Upper lobe of right lung (tissue), 1 donor: ENCODE results near the gene TSPAN5. TPM values are rescaled to one million over a fixed set of nuclear protein-coding genes. Genes with fewer than 3 reads are reported as not detected.
A peak's percentile ranks its signal among the peaks of the same experiment; 100 is the strongest.

ENCODE experiments used
- ATAC-seq: fragments of 200-7000 bp; cut with Tn5 transposase; one replicate; pipeline ENCODE4 v1.9.1; 2020; ENCODE audit warnings: mild to moderate bottlenecking, moderate library complexity
- DNase-seq: peaks from one replicate; pipeline ENCODE4 v3.0.0-alpha.2; 2020
- H3K27ac ChIP-seq: fragments of 200-600 bp; one replicate; pipeline ENCODE4 v1.8.0; 2022
- H3K27me3 ChIP-seq: fragments of 200-600 bp; one replicate; pipeline ENCODE4 v1.8.0; 2022; ENCODE audit warnings: mild to moderate bottlenecking
- H3K36me3 ChIP-seq: fragments of 200-600 bp; one replicate; pipeline ENCODE4 v1.8.0; 2022
- H3K4me1 ChIP-seq: fragments of 200-600 bp; one replicate; pipeline ENCODE4 v1.8.0; 2022
- H3K4me3 ChIP-seq: fragments of 200-600 bp; one replicate; pipeline ENCODE4 v1.8.0; 2022; ENCODE audit warnings: mild to moderate bottlenecking
- H3K9me3 ChIP-seq: fragments of 200-600 bp; one replicate; pipeline ENCODE4 v1.8.0; 2022
- intact Hi-C: fragments of 100-400 bp; cut with DNase I; formaldehyde crosslinking; loops from one replicate; pipeline ENCODE4 v1.11.0; 2022
- total RNA-seq: library from RNA; stranded (reverse); fragmentation: NEBNext Ultra II Directional; extraction: Animal tissue kit (Norgen Biotek cat#: 25700); gene quantifications from one replicate; pipeline ENCODE4 v1.2.1, GENCODE V29; 2021
- TF ChIP-seq, protein P1 (sequence below): fragments of 200-600 bp; IDR thresholded peaks from one replicate; pipeline ENCODE4 v1.8.0; 2022; ENCODE audit warnings: antibody characterized with exemption
- donor health status: DM: no; HTN: yes; CAD: no; lungs with severe emphysema.

TSPAN5 gene
- total RNA-seq, 1 donor from 2014 or later: 6.9 TPM

DNA sequence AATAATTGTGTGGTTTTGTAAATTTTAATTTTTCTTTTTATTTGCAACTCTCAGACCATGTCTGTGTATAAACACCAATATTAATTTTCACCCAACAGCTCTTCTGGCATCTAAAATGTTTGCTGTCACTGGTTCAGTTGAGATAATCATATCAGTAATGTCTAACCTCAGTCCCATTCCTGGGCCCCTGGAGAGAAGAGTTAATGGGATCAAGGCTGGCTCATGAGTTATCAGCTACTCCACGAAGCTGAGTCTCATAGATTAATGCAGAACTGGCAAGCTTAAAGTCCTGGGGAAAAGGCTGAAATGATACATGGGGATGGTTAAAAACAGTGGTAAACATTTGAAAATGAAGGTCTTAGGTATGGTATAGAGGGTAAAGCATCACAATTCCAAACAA lies 28.4 kb upstream of the TSPAN5 start:
- TF ChIP-seq, protein P1, sequence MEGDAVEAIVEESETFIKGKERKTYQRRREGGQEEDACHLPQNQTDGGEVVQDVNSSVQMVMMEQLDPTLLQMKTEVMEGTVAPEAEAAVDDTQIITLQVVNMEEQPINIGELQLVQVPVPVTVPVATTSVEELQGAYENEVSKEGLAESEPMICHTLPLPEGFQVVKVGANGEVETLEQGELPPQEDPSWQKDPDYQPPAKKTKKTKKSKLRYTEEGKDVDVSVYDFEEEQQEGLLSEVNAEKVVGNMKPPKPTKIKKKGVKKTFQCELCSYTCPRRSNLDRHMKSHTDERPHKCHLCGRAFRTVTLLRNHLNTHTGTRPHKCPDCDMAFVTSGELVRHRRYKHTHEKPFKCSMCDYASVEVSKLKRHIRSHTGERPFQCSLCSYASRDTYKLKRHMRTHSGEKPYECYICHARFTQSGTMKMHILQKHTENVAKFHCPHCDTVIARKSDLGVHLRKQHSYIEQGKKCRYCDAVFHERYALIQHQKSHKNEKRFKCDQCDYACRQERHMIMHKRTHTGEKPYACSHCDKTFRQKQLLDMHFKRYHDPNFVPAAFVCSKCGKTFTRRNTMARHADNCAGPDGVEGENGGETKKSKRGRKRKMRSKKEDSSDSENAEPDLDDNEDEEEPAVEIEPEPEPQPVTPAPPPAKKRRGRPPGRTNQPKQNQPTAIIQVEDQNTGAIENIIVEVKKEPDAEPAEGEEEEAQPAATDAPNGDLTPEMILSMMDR: no peak
- H3K27ac ChIP-seq: no peak overlapping the region
- H3K27me3 ChIP-seq: no peaks in the 10 kb centered on the region
- intact Hi-C loops: no loop called here
- H3K36me3 ChIP-seq: no peaks in the 10 kb centered on the region
- H3K4me1 ChIP-seq: no peaks in the 10 kb centered on the region
- no peak overlapping the region for H3K4me3 ChIP-seq
- H3K9me3 ChIP-seq: no peaks in the 10 kb centered on the region
- DNase-seq (no peak), ATAC-seq (no peak)

DNA sequence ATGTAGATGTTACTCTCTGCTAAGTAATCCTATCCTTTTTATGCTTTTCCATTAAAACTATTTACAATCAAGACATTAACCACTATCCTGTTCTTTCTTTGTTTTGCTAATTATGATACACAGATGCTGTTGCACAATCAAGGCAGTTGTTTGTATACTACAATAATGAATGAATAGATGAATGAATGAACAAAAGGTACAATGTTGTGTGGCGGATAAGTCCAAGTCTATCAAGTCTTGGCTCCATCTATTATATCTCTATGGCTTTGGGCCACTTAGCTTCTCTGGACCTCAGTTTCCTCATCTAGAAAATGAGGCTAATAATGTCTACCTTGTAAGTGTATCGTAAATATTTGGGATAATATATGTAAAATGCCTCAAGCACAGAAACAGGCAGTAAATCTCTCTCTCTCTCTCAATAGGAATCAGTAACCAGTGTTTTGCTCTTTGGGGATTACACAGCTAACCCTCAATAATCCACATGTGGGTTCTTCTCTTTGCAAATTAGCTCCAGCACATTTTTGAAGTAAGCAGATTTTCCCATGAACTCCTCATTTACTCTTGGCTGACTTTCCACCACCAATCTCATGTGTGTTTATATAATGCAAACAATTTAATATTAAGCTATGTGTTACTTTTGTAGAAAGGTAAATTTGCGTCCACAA lies 27.8 kb upstream of the TSPAN5 start:
- no peak for ATAC-seq
- H3K4me1 ChIP-seq: no peaks in the 10 kb centered on the region
- TF ChIP-seq, protein P1: no peak
- H3K4me3 ChIP-seq: no peak overlapping the region
- intact Hi-C loops: no loop called here
- H3K9me3 ChIP-seq: no peaks in the 10 kb centered on the region
- no peak for DNase-seq
- H3K27ac ChIP-seq: no peak overlapping the region
- H3K27me3 ChIP-seq: no peaks in the 10 kb centered on the region
- H3K36me3 ChIP-seq: no peaks in the 10 kb centered on the region

- H3K4me3 ChIP-seq: no peak overlapping the region
- H3K4me1 ChIP-seq: no peaks in the 10 kb centered on the region
- DNase-seq (no peak), ATAC-seq (no peak)
- H3K36me3 ChIP-seq: no peaks in the 10 kb centered on the region
- TF ChIP-seq, protein P1: no peak
- H3K27ac ChIP-seq: no peak overlapping the region
- intact Hi-C loops: no loop called here
- no peaks in the 10 kb centered on the region for H3K27me3 ChIP-seq
- no peaks in the 10 kb centered on the region for H3K9me3 ChIP-seq
Measured at GRCh38 chr4:98685225-98686042, 27.0 kb upstream of the TSPAN5 start.

DNA sequence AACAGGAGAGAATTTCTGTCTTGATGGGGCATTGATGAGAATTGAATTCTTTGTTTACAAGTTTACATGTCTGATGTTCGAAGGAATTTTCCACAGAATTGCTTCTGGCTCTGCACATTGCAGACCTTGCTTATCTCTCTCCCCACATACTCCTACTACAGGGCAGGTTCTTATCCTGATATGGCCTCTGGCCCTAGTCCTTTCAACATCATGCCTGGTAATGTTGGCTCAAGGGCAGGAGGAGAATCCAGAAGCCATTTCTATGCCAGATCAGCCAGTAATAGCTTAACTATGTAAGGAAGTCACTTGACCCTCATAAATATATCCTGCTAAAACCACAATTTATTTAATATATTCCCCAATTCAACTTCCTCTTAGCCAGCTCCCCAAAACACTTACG lies 24.3 kb upstream of the TSPAN5 start:
- intact Hi-C loops: no loop called here
- H3K4me3 ChIP-seq: no peak overlapping the region
- DNase-seq: no peak
- no peaks in the 10 kb centered on the region for H3K36me3 ChIP-seq
- peak; percentile 20 for ATAC-seq
- TF ChIP-seq, protein P1: no peak
- H3K4me1 ChIP-seq: no peaks in the 10 kb centered on the region
- no peak overlapping the region for H3K27ac ChIP-seq
- H3K9me3 ChIP-seq: no peaks in the 10 kb centered on the region
- no peaks in the 10 kb centered on the region for H3K27me3 ChIP-seq

DNA sequence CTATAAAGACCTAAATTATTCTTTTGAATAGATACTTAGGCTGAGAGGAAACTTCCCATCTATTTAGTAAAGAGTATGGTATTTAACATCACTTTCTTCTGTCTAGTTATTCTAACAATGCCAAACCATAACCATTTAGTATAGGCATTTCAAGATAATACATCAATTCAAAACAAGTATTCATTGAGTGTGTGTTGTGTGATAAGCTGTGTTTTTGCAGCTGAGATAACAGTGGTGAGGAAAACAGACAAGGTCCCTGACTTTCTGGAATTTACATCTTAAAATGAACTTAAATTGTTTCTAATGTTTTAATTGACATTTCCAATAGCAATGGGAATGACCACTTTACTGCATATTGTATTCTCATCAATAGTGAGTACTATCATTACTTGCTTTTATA lies 22.4 kb upstream of the TSPAN5 start:
- H3K9me3 ChIP-seq: no peaks in the 10 kb centered on the region
- no peak overlapping the region for H3K27ac ChIP-seq
- DNase-seq: no peak
- no peaks in the 10 kb centered on the region for H3K36me3 ChIP-seq
- intact Hi-C loops: no loop called here
- H3K4me3 ChIP-seq: no peak overlapping the region
- no peaks in the 10 kb centered on the region for H3K27me3 ChIP-seq
- no peaks in the 10 kb centered on the region for H3K4me1 ChIP-seq
- no peak for ATAC-seq
- TF ChIP-seq, protein P1: no peak
